NCI-H345 treated with DMSO at 0.1 percent for 48 hours (cell line): ENCODE data around the gene NPHP1.
"Not testable (repeated sequence)": the region's sequence is repeated elsewhere in the genome, so short reads cannot be mapped to it uniquely, and the experiment has no call there.

Source experiments
- DNase-seq: peaks from one replicate; lab custom pipeline; 2025; ENCODE audit not compliant: unreplicated experiment; lab: John Stamatoyannopoulos, UW

NPHP1 gene

GRCh38 chr2:110198016-110198415, 6.8 kb downstream of the NPHP1 start:
- no peak for DNase-seq

GRCh38 chr2:110197452-110197851, 7.4 kb downstream of the NPHP1 start:
- no peak for DNase-seq

- not testable (repeated sequence) for DNase-seq
These were observed 14.6 kb downstream of the NPHP1 start for GRCh38 chr2:110190169-110190568.

GRCh38 chr2:110182449-110182848, 22.4 kb downstream of the NPHP1 start:
- no peak for DNase-seq

GRCh38 chr2:110180036-110180435, 24.8 kb downstream of the NPHP1 start:
- DNase-seq, result no peak

GRCh38 chr2:110173523-110173922, 31.3 kb downstream of the NPHP1 start:
- DNase-seq, result no peak

GRCh38 chr2:110172506-110172905, 32.3 kb downstream of the NPHP1 start:
- no peak for DNase-seq

- no peak for DNase-seq
These were observed 34.7 kb downstream of the NPHP1 start for GRCh38 chr2:110170102-110170501.

- DNase-seq, result no peak
These were observed 37.4 kb downstream of the NPHP1 start for GRCh38 chr2:110167326-110168000.

GRCh38 chr2:110166266-110166665, 38.5 kb downstream of the NPHP1 start:
- DNase-seq, result no peak

- DNase-seq, result peak; percentile 42
These were observed 47.5 kb downstream of the NPHP1 start for GRCh38 chr2:110157153-110157793.

GRCh38 chr2:110154828-110155227, 50.0 kb downstream of the NPHP1 start:
- DNase-seq, result not testable (repeated sequence)

GRCh38 chr2:110154188-110154587, 50.6 kb downstream of the NPHP1 start:
- DNase-seq, result not testable (repeated sequence)

GRCh38 chr2:110153416-110153815, 51.4 kb downstream of the NPHP1 start:
- DNase-seq, result no peak

GRCh38 chr2:110152943-110153342, 51.9 kb downstream of the NPHP1 start:
- DNase-seq, result no peak

GRCh38 chr2:110149330-110150220, 55.2 kb downstream of the NPHP1 start:
- DNase-seq, result no peak

- no peak for DNase-seq
These were observed 57.9 kb downstream of the NPHP1 start for GRCh38 chr2:110146945-110147332.

- DNase-seq, result no peak
These were observed 58.4 kb downstream of the NPHP1 start for GRCh38 chr2:110146183-110146944.

- no peak for DNase-seq
These were observed 60.8 kb downstream of the NPHP1 start for GRCh38 chr2:110143982-110144381.

- no peak for DNase-seq
These were observed 64.4 kb downstream of the NPHP1 start for GRCh38 chr2:110140401-110140800.

- no peak for DNase-seq
These were observed 70.8 kb downstream of the NPHP1 start for GRCh38 chr2:110134025-110134424.
